ENCODE data around the gene CYB5D1.
A peak's percentile ranks its signal among the peaks of the same experiment; 100 is the strongest.

Gene CYB5D1

GRCh38 chr17:7848131-7848579 is 9.6 kb upstream of the CYB5D1 start:
- peak in 1 of 2 donors; percentile 66 for DNase-seq
- Histone ChIP-seq H3K36me3 (peaks cover 50 to 67% (median 65%) of the 10 kb centered on the region in 3 donors), H3K9me3 (no peaks in the 10 kb centered on the region), H3K4me3 (no peak overlapping the region), H3K4me1 (peaks cover 0 to 36% (median 25%) of the 10 kb centered on the region in 4 donors), H3K27me3 (no peaks in the 10 kb centered on the region), H3K27ac (no peak overlapping the region)
- no peak for TF ChIP-seq CTCF (IDR thresholded peaks at IDR 0.05)
- intact Hi-C loops (cut with DNase I; ENCODE audit: low total_unique reads): loop anchor here (10.0 kb wide), 1 partner anchor 307 kb away; the partner anchor contains the start of gene PER1

DNA sequence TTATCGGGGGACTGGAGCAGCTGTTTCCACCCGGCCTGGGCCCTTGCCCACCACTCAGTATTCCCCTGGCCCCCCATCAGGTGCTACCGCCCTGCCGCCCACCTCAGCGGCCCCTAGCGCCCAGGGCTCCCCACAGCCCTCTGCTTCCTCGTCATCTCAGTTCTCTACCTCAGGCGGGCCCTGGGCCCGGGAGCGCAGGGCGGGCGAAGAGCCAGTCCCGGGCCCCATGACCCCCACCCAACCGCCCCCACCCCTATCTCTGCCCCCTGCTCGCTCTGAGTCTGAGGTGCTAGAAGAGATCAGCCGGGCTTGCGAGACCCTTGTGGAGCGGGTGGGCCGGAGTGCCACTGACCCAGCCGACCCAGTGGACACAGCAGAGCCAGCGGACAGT is 9.1 kb upstream of the CYB5D1 start:
- no peak overlapping the region for H3K4me3 ChIP-seq
- no peaks in the 10 kb centered on the region for H3K9me3 ChIP-seq
- intact Hi-C loops (cut with DNase I; ENCODE audit: low total_unique reads): loop anchor here (10.0 kb wide), 1 partner anchor 306 kb away; the partner anchor contains the start of gene PER1
- H3K27me3 ChIP-seq: no peaks in the 10 kb centered on the region
- no peak for DNase-seq
- peaks cover 0 to 30% (median 22%) of the 10 kb centered on the region in 4 donors for H3K4me1 ChIP-seq
- no peak for TF ChIP-seq CTCF (IDR thresholded peaks at IDR 0.05)
- H3K27ac ChIP-seq: no peak overlapping the region
- H3K36me3 ChIP-seq: peaks cover 51 to 72% (median 70%) of the 10 kb centered on the region in 3 donors

GRCh38 chr17:7849130-7849750 is 8.6 kb upstream of the CYB5D1 start:
- Histone ChIP-seq H3K4me1 (peaks cover 0 to 25% (median 21%) of the 10 kb centered on the region in 4 donors), H3K4me3 (no peak overlapping the region), H3K9me3 (no peaks in the 10 kb centered on the region), H3K27me3 (no peaks in the 10 kb centered on the region), H3K36me3 (peaks cover 51 to 76% (median 71%) of the 10 kb centered on the region in 3 donors), H3K27ac (no peak overlapping the region)
- DNase-seq: peak in 1 of 2 donors; percentile 65
- intact Hi-C loops (cut with DNase I; ENCODE audit: low total_unique reads): loop anchor here (10.0 kb wide), 1 partner anchor 306 kb away; the partner anchor contains the start of gene PER1
- TF ChIP-seq CTCF (IDR thresholded peaks at IDR 0.05): no peak

DNA sequence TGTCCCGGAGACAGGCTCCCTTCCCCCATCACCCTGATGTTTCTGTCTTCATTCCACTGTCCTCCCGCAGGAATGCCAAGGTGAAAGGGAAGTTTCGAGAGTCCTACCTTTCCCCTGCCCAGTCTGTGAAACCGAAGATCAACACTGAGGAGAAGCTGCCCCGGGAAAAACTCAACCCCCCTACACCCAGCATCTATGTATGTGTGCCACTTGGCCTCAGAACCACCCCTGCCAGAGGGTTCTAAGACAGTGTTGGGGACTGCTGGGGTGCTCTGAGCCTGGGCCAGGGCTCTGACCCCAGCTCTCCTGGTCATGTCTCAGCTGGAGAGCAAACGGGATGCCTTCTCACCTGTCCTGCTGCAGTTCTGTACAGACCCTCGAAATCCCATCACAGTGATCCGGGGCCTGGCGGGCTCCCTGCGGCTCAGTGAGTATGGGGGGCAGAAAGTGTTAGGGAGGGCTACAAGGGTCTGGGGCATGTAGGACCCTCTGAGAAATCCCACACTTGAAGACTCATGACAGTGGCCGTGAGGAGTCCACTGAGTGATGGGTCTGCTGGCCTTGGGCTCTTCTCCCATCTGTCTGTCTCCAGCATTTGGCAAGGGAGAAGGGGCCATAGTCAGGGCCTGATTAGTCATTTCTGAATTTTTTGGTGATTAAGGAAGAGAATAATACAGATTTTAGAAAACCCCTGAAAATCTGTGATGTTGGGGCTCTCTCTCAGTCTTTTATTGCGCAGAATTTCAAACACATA is 7.9 kb upstream of the CYB5D1 start:
- no peaks in the 10 kb centered on the region for H3K9me3 ChIP-seq
- H3K36me3 ChIP-seq: peaks cover 51 to 76% (median 71%) of the 10 kb centered on the region in 3 donors
- no peak for TF ChIP-seq CTCF (IDR thresholded peaks at IDR 0.05)
- H3K27me3 ChIP-seq: no peaks in the 10 kb centered on the region
- H3K4me1 ChIP-seq: peaks cover 0 to 27% (median 23%) of the 10 kb centered on the region in 4 donors
- no peak overlapping the region for H3K4me3 ChIP-seq
- H3K27ac ChIP-seq: no peak overlapping the region
- no peak for DNase-seq
- intact Hi-C loops (cut with DNase I; ENCODE audit: low total_unique reads): loop anchor here (2.0 to 10.0 kb wide), 3 partner anchors 27 to 305 kb away; partner anchors contain the start of gene PER1

DNA sequence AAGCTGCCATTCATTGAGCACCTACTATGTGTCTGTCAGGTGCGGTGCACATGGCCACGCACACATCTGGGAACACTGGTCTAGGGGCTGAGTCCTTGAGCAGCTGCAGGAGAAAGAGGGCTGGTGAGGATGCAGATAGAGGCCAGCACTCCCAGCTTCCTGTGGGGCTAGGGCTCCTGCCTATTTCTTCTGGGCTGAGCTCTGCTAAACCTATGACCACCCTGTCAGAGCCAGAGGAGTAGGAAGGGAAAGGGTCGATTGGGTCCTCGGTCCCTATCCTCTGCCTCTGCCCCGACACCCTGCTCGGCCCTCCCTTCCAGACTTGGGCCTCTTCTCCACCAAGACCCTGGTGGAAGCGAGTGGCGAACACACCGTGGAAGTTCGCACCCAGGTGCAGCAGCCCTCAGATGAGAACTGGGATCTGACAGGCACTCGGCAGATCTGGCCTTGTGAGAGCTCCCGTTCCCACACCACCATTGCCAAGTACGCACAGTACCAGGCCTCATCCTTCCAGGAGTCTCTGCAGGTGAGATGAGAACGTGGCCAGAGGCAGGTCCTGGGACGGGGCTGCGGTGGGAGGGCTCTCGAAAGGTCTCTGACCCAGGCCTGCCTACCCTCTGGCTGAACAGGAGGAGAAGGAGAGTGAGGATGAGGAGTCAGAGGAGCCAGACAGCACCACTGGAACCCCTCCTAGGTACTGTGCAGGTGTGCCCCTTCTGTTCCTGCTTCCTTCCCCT is 6.9 kb upstream of the CYB5D1 start:
- H3K27ac ChIP-seq: no peak overlapping the region
- no peak overlapping the region for H3K4me3 ChIP-seq
- H3K9me3 ChIP-seq: no peaks in the 10 kb centered on the region
- DNase-seq: peak in 1 of 2 donors; percentile 67
- peaks cover 0 to 27% (median 23%) of the 10 kb centered on the region in 4 donors for H3K4me1 ChIP-seq
- H3K27me3 ChIP-seq: no peaks in the 10 kb centered on the region
- intact Hi-C loops (cut with DNase I; ENCODE audit: low total_unique reads): loop anchor here (2.0 to 10.0 kb wide), 2 partner anchors 28 to 106 kb away; no protein-coding TSS in a partner anchor
- peaks cover 48 to 71% (median 67%) of the 10 kb centered on the region in 3 donors for H3K36me3 ChIP-seq
- no peak for TF ChIP-seq CTCF (IDR thresholded peaks at IDR 0.05)

Measured in tibial artery (tissue), 4 donors.